GM19468 (cell line): Measurements from ENCODE around the gene PDPN.

Source experiments
- ATAC-seq: cut with Tn5 transposase; IDR thresholded peaks from one replicate; pipeline ENCODE4 v1.9.1; 2021; ENCODE audit warnings: mild to moderate bottlenecking, moderate library complexity, moderate number of reproducible peaks; ENCODE audit not compliant: unreplicated experiment; ENCODE audit errors: extremely low read depth

The PDPN gene

GRCh38 chr1:13666317-13666716 lies 82.7 kb downstream of the PDPN start:
- ATAC-seq = no peak
